Measurements from ENCODE around the gene UNC93B1.

GRCh38 chr11:68004551-68005335 lies 846 bp upstream of the UNC93B1 start:
- TF ChIP-seq CTCF (IDR thresholded peaks at IDR 0.05): no peak
- TF ChIP-seq POLR2A (IDR thresholded peaks at IDR 0.05): no peak
